ENCODE data around the gene SIRPA. TPM values are rescaled to one million over a fixed set of nuclear protein-coding genes. Genes with fewer than 3 reads are reported as not detected.

Gene SIRPA
- polyA plus RNA-seq, 1 donor from 2014 or later: 8.0 TPM

- H2AFZ ChIP-seq (ENCODE audit: low read depth, low read length): no peak overlapping the region
- H3K27ac ChIP-seq (ENCODE audit: low read length): no peak overlapping the region
- no peaks in the 10 kb centered on the region for H3F3A ChIP-seq (ENCODE audit: insufficient read depth, low read length, poor library complexity, severe bottlenecking)
- H3K27me3 ChIP-seq (ENCODE audit: insufficient read depth, low read depth, low read length): no peaks in the 10 kb centered on the region
- H4K20me1 ChIP-seq (ENCODE audit: insufficient read depth): no peaks in the 10 kb centered on the region
- H3K36me3 ChIP-seq (ENCODE audit: insufficient read depth, low read length): no peaks in the 10 kb centered on the region
- no peaks in the 10 kb centered on the region for H3K79me2 ChIP-seq (replicated peaks; ENCODE audit: insufficient read depth, low read length)
- no peaks in the 10 kb centered on the region for H3K9me2 ChIP-seq (ENCODE audit: insufficient read depth, low read length)
- no peak overlapping the region for H3K9ac ChIP-seq (ENCODE audit: low read length)
- no peak overlapping the region for H3K4me3 ChIP-seq (ENCODE audit: low read length)
- H3K4me2 ChIP-seq (ENCODE audit: low read length): no peak overlapping the region
- TF ChIP-seq MXI1 (conservative IDR thresholded peaks at IDR 0.05; ENCODE audit: poor library complexity, severe bottlenecking) (no peak), CTCF (IDR thresholded peaks at IDR 0.05; ENCODE audit: poor library complexity, severe bottlenecking) (no peak), EP300 (conservative IDR thresholded peaks at IDR 0.05; ENCODE audit: poor library complexity, severe bottlenecking) (no peak), REST (IDR thresholded peaks at IDR 0.05; ENCODE audit: borderline replicate concordance) (no peak), EZH2 (IDR thresholded peaks at IDR 0.05; ENCODE audit: borderline replicate concordance, insufficient read depth, low read length, poor library complexity, severe bottlenecking) (no peak)
- H3K9me3 ChIP-seq (ENCODE audit: low read length): no peaks in the 10 kb centered on the region
Measured at GRCh38 chr20:1885254-1885653, 10.0 kb upstream of the SIRPA start.

- Histone ChIP-seq H3K27me3 (ENCODE audit: insufficient read depth, low read depth, low read length) (no peaks in the 10 kb centered on the region), H4K20me1 (ENCODE audit: insufficient read depth) (no peaks in the 10 kb centered on the region), H3K79me2 (replicated peaks; ENCODE audit: insufficient read depth, low read length) (no peaks in the 10 kb centered on the region), H2AFZ (ENCODE audit: low read depth, low read length) (no peak overlapping the region), H3K4me2 (ENCODE audit: low read length) (no peak overlapping the region), H3K36me3 (ENCODE audit: insufficient read depth, low read length) (no peaks in the 10 kb centered on the region), H3K9me3 (ENCODE audit: low read length) (no peaks in the 10 kb centered on the region), H3K27ac (ENCODE audit: low read length) (no peak overlapping the region), H3F3A (ENCODE audit: insufficient read depth, low read length, poor library complexity, severe bottlenecking) (no peaks in the 10 kb centered on the region), H3K4me3 (ENCODE audit: low read length) (no peak overlapping the region), H3K9ac (ENCODE audit: low read length) (no peak overlapping the region), H3K9me2 (ENCODE audit: insufficient read depth, low read length) (no peaks in the 10 kb centered on the region)
- TF ChIP-seq MXI1 (conservative IDR thresholded peaks at IDR 0.05; ENCODE audit: poor library complexity, severe bottlenecking) (no peak), EP300 (conservative IDR thresholded peaks at IDR 0.05; ENCODE audit: poor library complexity, severe bottlenecking) (no peak), REST (IDR thresholded peaks at IDR 0.05; ENCODE audit: borderline replicate concordance) (no peak), RAD21 (conservative IDR thresholded peaks at IDR 0.05) (no peak), TAF1 (IDR thresholded peaks at IDR 0.05; ENCODE audit: low read depth) (no peak), POLR2AphosphoS5 (IDR thresholded peaks at IDR 0.05) (no peak), CTCF (IDR thresholded peaks at IDR 0.05; ENCODE audit: poor library complexity, severe bottlenecking) (no peak), EZH2 (IDR thresholded peaks at IDR 0.05; ENCODE audit: borderline replicate concordance, insufficient read depth, low read length, poor library complexity, severe bottlenecking) (no peak), SMC3 (conservative IDR thresholded peaks at IDR 0.05; ENCODE audit: poor library complexity) (no peak)
Measured at GRCh38 chr20:1885940-1886693, 9.1 kb upstream of the SIRPA start.

All from neural cell (in vitro differentiated cells).